Spinal cord (tissue), 10 donors: ENCODE data around the gene BNIP2. TPM values are rescaled to one million over a fixed set of nuclear protein-coding genes. Genes with fewer than 3 reads are reported as not detected.

Source experiments
- DNase-seq, 6 donors: peaks; one replicate each; pipeline versions ENCODE4 v3.0.0 to v3.0.0-alpha.2; 2013 to 2015; ENCODE audit warnings: low spot score in 6 of 6, low read depth in 4 of 6
- H3K27ac ChIP-seq: one replicate; pipeline ENCODE4 v1.5.1; 2013; ENCODE audit warnings: low read depth, low read length, control low read depth
- H3K27me3 ChIP-seq: one replicate; pipeline ENCODE4 v1.6.1; 2013; ENCODE audit warnings: low read length; ENCODE audit not compliant: control insufficient read depth, insufficient read depth
- H3K36me3 ChIP-seq: one replicate; pipeline ENCODE4 v1.6.1; 2013; ENCODE audit warnings: low read length; ENCODE audit not compliant: control insufficient read depth, insufficient read depth
- H3K4me1 ChIP-seq: one replicate; pipeline ENCODE4 v1.6.1; 2013; ENCODE audit warnings: low read length; ENCODE audit not compliant: control insufficient read depth, insufficient read depth
- H3K4me3 ChIP-seq: one replicate; pipeline ENCODE4 v1.5.1; 2013; ENCODE audit warnings: low read depth, low read length, control low read depth
- H3K9me3 ChIP-seq: one replicate; pipeline ENCODE4 v1.6.1; 2013; ENCODE audit warnings: low read length; ENCODE audit not compliant: control insufficient read depth, insufficient read depth
- WGBS: methylation state at CpG from one replicate; pipeline ENCODE4 v1.1.5; 2013; ENCODE audit warnings: missing lambda C conversion rate; ENCODE audit not compliant: insufficient coverage; 5-methylcytosine and 5-hydroxymethylcytosine counted together
- polyA plus RNA-seq, 2 donors: library from polyadenylated mRNA; unstranded; fragments of 120-200 nt; gene quantifications; one replicate each; pipeline ENCODE4 v1.2.1, GENCODE V29; 2013; ENCODE audit not compliant: insufficient read length in 2 of 2
- total RNA-seq, 2 donors: library from RNA; depleted of rRNA in 1 of 2; stranded (reverse); fragments of 120-200 nt in 1 of 2; fragments of >200 nt in 1 of 2; gene quantifications; one replicate each; pipeline versions ENCODE4 v1.2.3 to v1.2.4, GENCODE V29; 2013 to 2014
- donor health status: healthy.

Gene BNIP2
- total and polyA plus RNA-seq, 4 donors, result 32.2 to 83.5 (median 55.4) TPM

GRCh38 chr15:59615661-59616060 is 73.5 kb downstream of the BNIP2 start:
- Histone ChIP-seq H3K36me3 (no peaks in the 10 kb centered on the region), H3K4me1 (no peaks in the 10 kb centered on the region), H3K27me3 (no peaks in the 10 kb centered on the region), H3K27ac (no peak overlapping the region), H3K9me3 (no peaks in the 10 kb centered on the region), H3K4me3 (no peak overlapping the region)
- peak in 2 of 6 donors; percentile 5 to 32 for DNase-seq
- WGBS, result no CpG with 5 or more reads among the region's 5 CpGs

DNA sequence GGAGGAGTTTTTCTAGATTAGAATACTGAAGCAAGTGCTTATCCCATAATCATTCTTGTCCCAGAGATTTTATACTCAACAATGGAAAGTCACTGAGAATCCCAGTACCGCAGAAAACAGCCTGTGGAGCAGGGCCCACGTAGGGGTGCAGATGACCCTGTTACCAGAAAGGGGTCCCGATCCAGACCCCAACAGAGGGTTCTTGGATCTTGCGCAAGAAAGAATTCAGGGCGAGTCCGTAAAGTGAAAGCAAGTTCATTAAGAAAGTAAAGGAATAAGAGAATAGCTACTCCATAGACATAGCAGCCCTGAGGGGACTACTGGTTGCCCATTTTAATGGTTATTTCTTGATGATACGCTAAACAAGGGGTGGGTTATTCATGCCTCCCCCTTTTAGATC is 75.0 kb downstream of the BNIP2 start:
- no peak for DNase-seq
- Histone ChIP-seq H3K9me3 (no peaks in the 10 kb centered on the region), H3K4me1 (no peaks in the 10 kb centered on the region), H3K27me3 (no peaks in the 10 kb centered on the region), H3K36me3 (no peaks in the 10 kb centered on the region), H3K4me3 (no peak overlapping the region), H3K27ac (no peak overlapping the region)
- 92% methylated on average over 6 of the region's 7 CpGs for WGBS

- no peak within 1 kb of the TSS for H3K27ac ChIP-seq
- no peaks in the 10 kb centered on the region for H3K9me3 ChIP-seq
- no peaks in the 10 kb centered on the region for H3K4me1 ChIP-seq
- no peak within 1 kb of the TSS for H3K4me3 ChIP-seq
- no peaks in the 10 kb centered on the region for H3K27me3 ChIP-seq
- 70% methylated on average over 2 of the region's 8 CpGs for WGBS
- DNase-seq, result no peak
- H3K36me3 ChIP-seq, result no peaks in the 10 kb centered on the region
Measured at GRCh38 chr15:59611276-59612260, 77.6 kb downstream of the BNIP2 start, which contains the start of gene GCNT3. GCNT3 (plus strand) TSS chr15:59611783; CDS start chr15:59618239, 6,456 bp downstream.

DNA sequence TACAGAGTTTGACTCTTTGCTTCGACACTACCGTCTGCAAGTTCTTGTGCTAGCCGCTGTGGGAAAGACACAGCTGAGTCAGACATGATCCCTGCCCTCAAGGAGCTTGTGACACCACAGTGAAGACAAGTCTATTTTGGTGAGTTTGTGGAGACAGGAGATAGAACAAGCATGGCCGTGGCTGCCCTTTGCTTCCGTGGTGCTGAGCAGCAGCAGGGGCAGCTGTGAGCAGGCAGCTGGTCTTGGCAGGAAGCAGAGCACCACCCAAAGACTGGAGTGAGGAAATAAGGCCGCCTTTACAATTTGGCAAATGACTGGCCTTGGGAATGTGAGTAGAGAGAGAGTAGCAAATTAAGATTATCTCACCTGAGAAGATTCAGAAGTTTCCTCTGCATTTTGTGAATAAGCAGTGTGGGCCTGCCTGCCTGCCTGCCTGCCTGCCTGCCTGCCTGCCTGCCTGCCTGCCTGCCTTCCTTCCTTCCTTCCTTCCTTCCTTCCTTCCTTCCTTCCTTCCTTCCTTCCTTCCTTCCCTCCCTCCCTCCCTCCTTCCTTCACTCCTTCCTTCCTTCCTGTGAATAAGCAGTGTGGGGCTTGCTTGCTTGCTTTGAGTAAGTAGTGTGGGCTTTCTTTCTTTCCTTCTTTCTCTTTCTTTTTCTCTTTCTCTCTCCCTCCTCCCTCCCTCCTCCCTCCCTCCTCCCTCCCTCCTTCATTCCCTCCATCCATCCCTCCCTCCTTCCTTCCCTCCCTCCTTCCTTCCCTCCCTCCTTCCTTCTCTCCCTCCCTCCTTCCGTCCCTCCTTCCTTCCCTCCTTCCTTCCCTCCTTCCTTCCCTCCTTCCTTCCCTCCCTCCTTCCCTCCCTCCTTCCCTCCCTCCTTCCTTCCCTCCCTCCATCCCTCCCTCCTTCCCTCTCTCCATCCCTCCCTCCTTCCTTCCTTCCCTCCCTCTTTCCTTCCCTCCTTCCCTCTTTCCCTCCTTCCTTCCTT is 79.1 kb downstream of the BNIP2 start:
- Histone ChIP-seq H3K4me1 (no peaks in the 10 kb centered on the region), H3K27ac (no peak overlapping the region), H3K36me3 (no peaks in the 10 kb centered on the region), H3K27me3 (no peaks in the 10 kb centered on the region), H3K9me3 (no peaks in the 10 kb centered on the region), H3K4me3 (no peak overlapping the region)
- no peak for DNase-seq
- whole genome bisulfite sequencing, result 82% methylated on average over 6 of the region's 7 CpGs

Other genes starting within 250 kb of the BNIP2 start
- gene GCNT3, start 77.5 kb downstream of the BNIP2 start, total RNA-seq, result under 1 TPM; 0.10 to 0.22 TPM
- 1 to 10 TPM in 1 of 2 donors, under 1 TPM in 1; 0.35 to 1.1 TPM for gene GCNT3, start 77.5 kb downstream of the BNIP2 start, polyA plus RNA-seq
- gene GTF2A2, start 31.8 kb downstream of the BNIP2 start, total RNA-seq, result 10 to 100 TPM; 53.9 to 85.8 TPM
- 100 to 1,000 TPM; 161 to 182 TPM for gene GTF2A2, start 31.8 kb downstream of the BNIP2 start, polyA plus RNA-seq